A549 (cell line): Measurements from ENCODE around the gene ZXDC. TPM values are rescaled to one million over a fixed set of nuclear protein-coding genes. Genes with fewer than 3 reads are reported as not detected.

Source experiments
- ATAC-seq, 2 experiments: fragments of 200-7000 bp in 1 of 2; fragments of >200 bp in 1 of 2; cut with Nextera tagmentation in 1 of 2; cut with Tn5 transposase in 1 of 2; 3 replicates each; pipeline versions ENCODE4 v1.8.0 to v1.9.1; 2018 to 2020; ENCODE audit warnings: mild to moderate bottlenecking in 1 of 2, moderate library complexity in 1 of 2
- CTCF ChIA-PET: fragments of 300-600 bp; sonication (Branson Sonifier 250); formaldehyde crosslinking; extraction: SDS; loops from one replicate; lab custom pipeline; 2021; ENCODE audit warnings: antibody characterized with exemption, inconsistent platforms; lab: Yijun Ruan, JAX
- POLR2A ChIA-PET: fragments of 350-600 bp; formaldehyde crosslinking; extraction: SDS; loops from one replicate; lab custom pipeline; 2021; ENCODE audit warnings: antibody characterized with exemption, inconsistent platforms; lab: Yijun Ruan, JAX
- DNase-seq, 2 experiments: peaks; one replicate each; pipeline versions ENCODE4 v3.0.0 to v3.0.0-alpha.2; 2011 to 2016; ENCODE audit warnings: low read depth in 1 of 2, low spot score in 1 of 2
- FAIRE-seq: peaks from 2 replicates; lab custom pipeline; 2011; peaks lifted over from hg19 to GRCh38; lab: Jason Lieb, UNC
- H3K27ac ChIP-seq, 2 experiments: fragments of >200 bp; sonication (Bioruptor Twin); formaldehyde crosslinking; 3 replicates each; pipeline ENCODE4 v1.5.1; 2016 to 2017
- H3K4me1 ChIP-seq: fragments of >200 bp; sonication (Bioruptor Twin); formaldehyde crosslinking; 3 replicates; pipeline ENCODE4 v1.6.1; 2016
- H3K4me2 ChIP-seq: fragments of >200 bp; sonication (Bioruptor Twin); formaldehyde crosslinking; 3 replicates; pipeline ENCODE4 v1.6.1; 2016
- H3K4me3 ChIP-seq: fragments of >200 bp; sonication (Bioruptor Twin); formaldehyde crosslinking; 3 replicates; pipeline ENCODE4 v1.5.1; 2016
- H3K9me3 ChIP-seq: fragments of >200 bp; sonication (Bioruptor Twin); formaldehyde crosslinking; 3 replicates; pipeline ENCODE4 v1.6.1; 2016
- BCL3 ChIP-seq: fragments of >200 bp; sonication (Bioruptor Twin); formaldehyde crosslinking; IDR thresholded peaks from 3 replicates; pipeline ENCODE4 v1.6.1; 2016
- CBX2 ChIP-seq: fragments of 200-600 bp; sonication (generic); IDR thresholded peaks from 2 replicates; pipeline ENCODE4 v1.6.1; 2016; ENCODE audit warnings: low read depth, mild to moderate bottlenecking, borderline replicate concordance
- CBX8 ChIP-seq: fragments of 200-600 bp; sonication (generic); IDR thresholded peaks from 2 replicates; pipeline ENCODE4 v1.6.1; 2016
- CHD2 ChIP-seq: fragments of 150-350 bp; IDR thresholded peaks from 2 replicates; pipeline ENCODE4 v1.6.1; 2014; ENCODE audit warnings: low read length; ENCODE audit not compliant: partially characterized antibody
- CHD4 ChIP-seq: fragments of 200-600 bp; sonication (generic); IDR thresholded peaks from 2 replicates; pipeline ENCODE4 v1.6.1; 2016; ENCODE audit warnings: antibody characterized with exemption, mild to moderate bottlenecking, borderline replicate concordance
- CTCF ChIP-seq: fragments of >200 bp; sonication (Bioruptor Twin); formaldehyde crosslinking; IDR thresholded peaks from 3 replicates; pipeline ENCODE4 v1.5.1; 2016
- EHMT2 ChIP-seq: fragments of 200-600 bp; sonication (generic); IDR thresholded peaks from 2 replicates; pipeline ENCODE4 v1.6.1; 2016; ENCODE audit warnings: antibody characterized with exemption, low read depth, mild to moderate bottlenecking, moderate library complexity
- FOSB ChIP-seq: fragments of 250-450 bp; sonication (Bioruptor Pico); IDR thresholded peaks from 2 replicates; pipeline ENCODE4 v1.5.0; 2020; ENCODE audit warnings: mild to moderate bottlenecking, moderate library complexity
- FOSL2 ChIP-seq, 2 experiments: fragments of 450-650 bp in 1 of 2; fragments of >200 bp in 1 of 2; sonication (Bioruptor Twin) in 1 of 2; formaldehyde crosslinking; IDR thresholded peaks; 2 replicates each; pipeline versions ENCODE4 v1.5.0 to v1.6.1; 2016 to 2020; ENCODE audit warnings: mild to moderate bottlenecking in 1 of 2, moderate library complexity in 1 of 2
- GATA3 ChIP-seq: IDR thresholded peaks from 2 replicates; pipeline ENCODE4 v1.6.1; 2012; ENCODE audit warnings: borderline replicate concordance
- MAFK ChIP-seq: fragments of 450-650 bp; IDR thresholded peaks from 2 replicates; pipeline ENCODE4 v1.6.1; 2014; ENCODE audit not compliant: partially characterized antibody
- MAZ ChIP-seq: fragments of 150-350 bp; IDR thresholded peaks from 2 replicates; pipeline ENCODE4 v1.6.1; 2014; ENCODE audit warnings: antibody characterized with exemption, low read depth, low read length, borderline replicate concordance
- MYC ChIP-seq: IDR thresholded peaks from 2 replicates; pipeline ENCODE4 v1.6.1; 2012; ENCODE audit warnings: mild to moderate bottlenecking, inconsistent platforms, low read length, improper control_type of control experiment, borderline replicate concordance
- NFE2L2 ChIP-seq: fragments of 150-350 bp; conservative IDR thresholded peaks from 2 replicates; pipeline ENCODE4 v1.6.1; 2014; ENCODE audit warnings: low read length
- POLR2AphosphoS2 ChIP-seq: conservative IDR thresholded peaks from 2 replicates; pipeline ENCODE4 v1.6.1; 2012; ENCODE audit warnings: low read length, improper control_type of control experiment, inconsistent platforms
- RCOR1 ChIP-seq: fragments of 150-350 bp; IDR thresholded peaks from 2 replicates; pipeline ENCODE4 v1.6.1; 2014; ENCODE audit warnings: antibody characterized with exemption, low read length, low read depth
- REST ChIP-seq: fragments of 200-600 bp; sonication (generic); IDR thresholded peaks from 2 replicates; pipeline ENCODE4 v1.6.1; 2016; ENCODE audit warnings: antibody characterized with exemption, mild to moderate bottlenecking, moderate library complexity
- SREBF2 ChIP-seq: fragments of 450-650 bp; IDR thresholded peaks from 2 replicates; pipeline ENCODE4 v1.6.1; 2014; ENCODE audit warnings: mild to moderate bottlenecking, moderate library complexity
- TP53 ChIP-seq: fragments of 250-450 bp; sonication (Bioruptor Pico); IDR thresholded peaks from 2 replicates; pipeline ENCODE4 v1.5.0; 2021; ENCODE audit warnings: mild to moderate bottlenecking, moderate library complexity
- ZC3H11A ChIP-seq: fragments of 450-650 bp; IDR thresholded peaks from 2 replicates; pipeline ENCODE4 v1.6.1; 2014; ENCODE audit warnings: antibody characterized with exemption, mild to moderate bottlenecking
- ZNF302 ChIP-seq: fragments of 250-450 bp; sonication (Bioruptor Pico); IDR thresholded peaks from 2 replicates; pipeline ENCODE4 v1.9.0; 2021; ENCODE audit warnings: inconsistent platforms, mild to moderate bottlenecking, moderate library complexity
- WGBS: methylation state at CpG from one replicate; pipeline ENCODE4 v1.1.6; 2017; ENCODE audit errors: missing lambda C conversion rate; 5-methylcytosine and 5-hydroxymethylcytosine counted together
- polyA plus RNA-seq, 4 experiments: library from polyadenylated mRNA; depleted of rRNA in 3 of 4; stranded (reverse); fragments of >200 nt; fragmentation: RNase III in 1 of 4; extraction: RNeasy Plus Mini Kit Qiagen cat#74134 plus additional on column Dnase treatment in 1 of 4; gene quantifications; 2 replicates in 3 of 4; 3 replicates in 1 of 4; pipeline ENCODE4 v1.2.3, GENCODE V29; 2011 to 2017

Gene ZXDC
- polyA plus RNA-seq, 2 of the 4 experiments (the other 2 are of a cell fraction), result 6.0 to 8.5 TPM

GRCh38 chr3:126392246-126392645, 83.4 kb downstream of the ZXDC start:
- no peak overlapping the region for H3K27ac ChIP-seq
- FAIRE-seq, result no peak
- WGBS, result 78% methylated on average over 7 of the region's 12 CpGs
- ChIA-PET POLR2A (no interaction called here), CTCF (interaction anchor here (1.4 to 11.1 kb wide), 3 partner anchors 84 to 260 kb away, joined by 3 to 110 read pairs (median 3); partner anchors contain the start of gene ZXDC)
- H3K9me3 ChIP-seq, result no peaks in the 10 kb centered on the region
- H3K4me2 ChIP-seq, result no peak overlapping the region
- H3K4me3 ChIP-seq, result no peak overlapping the region
- H3K4me1 ChIP-seq, result no peaks in the 10 kb centered on the region
- ATAC-seq, result no peak
- TF ChIP-seq MAZ, result no peak
- TF ChIP-seq POLR2AphosphoS2, result no peak
- no peak for TF ChIP-seq RCOR1
- no peak for TF ChIP-seq CHD4
- TF ChIP-seq FOSL2 (IDR thresholded peaks at IDR 0.05), result no peak
- TF ChIP-seq FOSL2 (CRISPR knock-in tag; IDR thresholded peaks at IDR 0.05), result no peak
- TF ChIP-seq CHD2, result no peak
- no peak for TF ChIP-seq CBX8
- no peak for TF ChIP-seq FOSB
- DNase-seq, result no peak

- H3K4me2 ChIP-seq, result no peak overlapping the region
- no peak for ATAC-seq
- H3K4me3 ChIP-seq, result no peak overlapping the region
- ChIA-PET POLR2A (no interaction called here), CTCF (interaction anchor here (1.4 to 11.1 kb wide), 3 partner anchors 84 to 259 kb away, joined by 3 to 110 read pairs (median 3); partner anchors contain the start of gene ZXDC)
- no peaks in the 10 kb centered on the region for H3K9me3 ChIP-seq
- FAIRE-seq, result no peak
- no peak for DNase-seq
- H3K4me1 ChIP-seq, result no peaks in the 10 kb centered on the region
- no peak for TF ChIP-seq CTCF
- TF ChIP-seq BCL3, result no peak
- no peak for TF ChIP-seq TP53 (CRISPR knock-in tag)
- TF ChIP-seq ZNF302 (CRISPR knock-in tag), result no peak
- no peak for TF ChIP-seq MYC
- TF ChIP-seq CHD4, result no peak
- TF ChIP-seq EHMT2, result no peak
- TF ChIP-seq ZC3H11A, result no peak
- 0% methylated on average over 1 of the region's 1 CpG for WGBS
- H3K27ac ChIP-seq, result no peak overlapping the region
Observed at GRCh38 chr3:126391631-126392030, 84.1 kb downstream of the ZXDC start.

GRCh38 chr3:126390751-126391150, 84.9 kb downstream of the ZXDC start:
- no peak for ATAC-seq
- no peak for TF ChIP-seq REST
- no peak for TF ChIP-seq ZC3H11A
- no peak for TF ChIP-seq CBX2
- no peak for TF ChIP-seq EHMT2
- no peak for TF ChIP-seq FOSL2 (IDR thresholded peaks at IDR 0.05)
- no peak for TF ChIP-seq FOSL2 (CRISPR knock-in tag; IDR thresholded peaks at IDR 0.05)
- TF ChIP-seq SREBF2, result no peak
- TF ChIP-seq GATA3, result no peak
- TF ChIP-seq MAFK, result no peak
- TF ChIP-seq NFE2L2, result no peak
- TF ChIP-seq, all 56 proteins: peak for 0
- no peak overlapping the region for H3K4me2 ChIP-seq
- ChIA-PET POLR2A (no interaction called here), CTCF (interaction anchor here (1.0 to 11.1 kb wide), 9 partner anchors 10 to 338 kb away, joined by 3 to 110 read pairs (median 4); no protein-coding TSS in a partner anchor)
- no peak overlapping the region for H3K4me3 ChIP-seq
- FAIRE-seq (no peak), DNase-seq (no peak)
- WGBS, result 18% methylated on average over 3 of the region's 4 CpGs
- H3K4me1 ChIP-seq, result no peaks in the 10 kb centered on the region
- H3K27ac ChIP-seq, result no peak overlapping the region
- H3K9me3 ChIP-seq, result no peaks in the 10 kb centered on the region
